Right lobe of liver (tissue), 4 donors: Measurements from ENCODE around the gene BCKDK.

ENCODE experiments used
- CTCF ChIP-seq, 4 donors: fragments of 200-600 bp in 3 of 4; fragments of 450-650 bp in 1 of 4; IDR thresholded peaks; one replicate each; pipeline versions ENCODE4 v1.5.1 to v1.8.0; 2016 to 2022; ENCODE audit warnings: antibody characterized with exemption in 4 of 4, mild to moderate bottlenecking in 2 of 4
- POLR2A ChIP-seq: fragments of 450-650 bp; IDR thresholded peaks from one replicate; pipeline ENCODE4 v1.6.1; 2017; ENCODE audit warnings: antibody characterized with exemption, mild to moderate bottlenecking
- donor health status: DM: no; HTN: no; CAD: no.
- donor health status: DM: no; HTN: no; CAD: no.
- donor health status: DM: no; HTN: yes; CAD: no.

- TF ChIP-seq CTCF (IDR thresholded peaks at IDR 0.05) (no peak), POLR2A (no peak)
These were observed 46.9 kb upstream of the BCKDK start for GRCh38 chr16:31061126-31061812.
